HCT116 (cell line): ENCODE results near the gene HOXB9. TPM values are rescaled to one million over a fixed set of nuclear protein-coding genes. Genes with fewer than 3 reads are reported as not detected.

Experiments used
- ATAC-seq: fragments of 200-7000 bp; cut with Tn5 transposase; 2 replicates; pipeline ENCODE4 v1.9.1; 2020; ENCODE audit warnings: mild to moderate bottlenecking, moderate library complexity
- BruUV-seq: library from RNA; stranded (reverse); fragments of 400-500 nt; replicated peaks from 2 replicates; lab custom pipeline; 2021; lab: Mats Ljungman, UMichigan
- CTCF ChIA-PET: fragments of 300-600 bp; sonication (Branson Sonifier 250); formaldehyde crosslinking; loops from one replicate; lab custom pipeline; 2021; ENCODE audit warnings: antibody characterized with exemption; lab: Charles Lee
- POLR2A ChIA-PET: fragments of 300-600, 350-600 bp; sonication (Branson Sonifier 250); formaldehyde crosslinking; loops from one replicate; lab custom pipeline; 2021; ENCODE audit warnings: antibody characterized with exemption; lab: Charles Lee
- RAD21 ChIA-PET, 2 experiments: fragments of 300-600 bp; sonication (Branson Sonifier 250); formaldehyde crosslinking; loops; one replicate each; lab custom pipeline; 2023; ENCODE audit warnings: low total read pairs in 2 of 2; ENCODE audit not compliant: uncharacterized antibody in 2 of 2, unreplicated experiment in 2 of 2, low non-redundant PET in 1 of 2; lab: Charles Lee
- DNase-seq: peaks from one replicate; pipeline ENCODE4 v3.0.0-alpha.2; 2010; ENCODE audit warnings: low read depth, low spot score
- H2AFZ ChIP-seq: fragments of 200-600 bp; shearing (Covaris generic), sonication (generic); 2 replicates; pipeline ENCODE4 v1.6.1; 2017; ENCODE audit warnings: low read depth, mixed run types, mixed read lengths, antibody characterized with exemption, low read length; ENCODE audit not compliant: poor library complexity, severe bottlenecking
- H3K27ac ChIP-seq: 2 replicates; pipeline ENCODE4 v1.5.1; 2012; ENCODE audit warnings: low read depth, low read length
- H3K27me3 ChIP-seq: fragments of 200-600 bp; sonication (generic); 2 replicates; pipeline ENCODE4 v1.6.1; 2016; ENCODE audit warnings: mixed run types, low read length, mixed read lengths; ENCODE audit not compliant: insufficient read depth
- H3K36me3 ChIP-seq, 2 experiments: fragments of 200-500 bp in 1 of 2; fragments of 200-600 bp in 1 of 2; sonication (Bioruptor generic) in 1 of 2; sonication (generic) in 1 of 2; 2 replicates each; pipeline versions ENCODE4 v1.5.1 to v1.6.1; 2014 to 2016; ENCODE audit warnings: low read length in 2 of 2, inconsistent platforms in 1 of 2, mixed read lengths in 1 of 2, mixed run types in 1 of 2; ENCODE audit not compliant: insufficient read depth in 2 of 2, control insufficient read depth in 1 of 2
- H3K4me1 ChIP-seq, 2 experiments: fragments of 200-600 bp in 1 of 2; sonication (generic) in 1 of 2; 2 replicates each; pipeline versions ENCODE4 v1.5.1 to v1.6.1; 2012 to 2017; ENCODE audit warnings: low read length in 2 of 2, inconsistent platforms in 1 of 2, mild to moderate bottlenecking in 1 of 2, mixed read lengths in 1 of 2, mixed run types in 1 of 2, moderate library complexity in 1 of 2; ENCODE audit not compliant: insufficient read depth in 2 of 2, control insufficient read depth in 1 of 2
- H3K4me2 ChIP-seq: fragments of 200-600 bp; sonication (generic); 2 replicates; pipeline ENCODE4 v1.6.1; 2017; ENCODE audit warnings: mixed run types, low read length, mixed read lengths
- H3K4me3 ChIP-seq, 2 experiments: fragments of 200-600 bp in 1 of 2; sonication (generic) in 1 of 2; replicated peaks in 1 of 2; 2 replicates each; pipeline ENCODE4 v1.5.1; 2011 to 2016; ENCODE audit warnings: low read length in 2 of 2, control low read depth in 1 of 2, low read depth in 1 of 2, mild to moderate bottlenecking in 1 of 2, mixed read lengths in 1 of 2, mixed run types in 1 of 2
- H3K79me2 ChIP-seq: fragments of 200-600 bp; sonication (generic); 2 replicates; pipeline ENCODE4 v1.6.1; 2017; ENCODE audit warnings: mild to moderate bottlenecking, mixed run types, low read length, moderate library complexity, mixed read lengths; ENCODE audit not compliant: insufficient read depth
- H3K9ac ChIP-seq: fragments of 200-600 bp; sonication (generic); 2 replicates; pipeline ENCODE4 v1.6.1; 2016; ENCODE audit warnings: low read length, mixed read lengths
- H3K9me2 ChIP-seq: fragments of 200-600 bp; sonication (generic), shearing (Covaris generic); 2 replicates; pipeline ENCODE4 v1.6.1; 2017; ENCODE audit warnings: mixed run types, mild to moderate bottlenecking, moderate library complexity; ENCODE audit not compliant: insufficient read depth
- H3K9me3 ChIP-seq, 2 experiments: fragments of 200-500 bp in 1 of 2; fragments of 200-600 bp in 1 of 2; sonication (Bioruptor generic) in 1 of 2; sonication (generic) in 1 of 2; 2 replicates each; pipeline ENCODE4 v1.6.1; 2014 to 2017; ENCODE audit warnings: low read length in 2 of 2, mixed read lengths in 2 of 2, inconsistent platforms in 1 of 2, low read depth in 1 of 2, mild to moderate bottlenecking in 1 of 2, mixed run types in 1 of 2, moderate library complexity in 1 of 2; ENCODE audit not compliant: control insufficient read depth in 1 of 2, insufficient read depth in 1 of 2
- H4K20me1 ChIP-seq: fragments of 200-600 bp; sonication (generic), shearing (Covaris generic); 2 replicates; pipeline ENCODE4 v1.6.1; 2017; ENCODE audit warnings: mixed run types, mild to moderate bottlenecking, moderate library complexity; ENCODE audit not compliant: insufficient read depth
- CEBPB ChIP-seq: IDR thresholded peaks from 2 replicates; pipeline ENCODE4 v1.6.1; 2012; ENCODE audit warnings: low read depth
- POLR2A ChIP-seq: IDR thresholded peaks from 2 replicates; pipeline ENCODE4 v1.7.0; 2011; ENCODE audit warnings: borderline replicate concordance; ENCODE audit not compliant: insufficient read depth, insufficient read length; ENCODE audit errors: extremely low read depth
- POLR2AphosphoS5 ChIP-seq: IDR thresholded peaks from 2 replicates; pipeline ENCODE4 v1.6.1; 2011; ENCODE audit warnings: mild to moderate bottlenecking, low read depth, low read length, moderate library complexity
- TCF7L2 ChIP-seq: IDR thresholded peaks from 2 replicates; pipeline ENCODE4 v1.7.0; 2011; ENCODE audit warnings: borderline replicate concordance, inconsistent platforms; ENCODE audit not compliant: insufficient read depth, insufficient read length; ENCODE audit errors: extremely low read depth
- YY1 ChIP-seq: IDR thresholded peaks from 2 replicates; pipeline ENCODE4 v1.6.1; 2011; ENCODE audit warnings: low read length, low read depth, moderate library complexity, mild to moderate bottlenecking; ENCODE audit not compliant: insufficient replicate concordance; ENCODE audit errors: extremely low read depth
- ZFX ChIP-seq: fragments of 450-650 bp; IDR thresholded peaks from 2 replicates; pipeline ENCODE4 v1.6.1; 2017
- ZNF274 ChIP-seq: fragments of 200-500 bp; sonication (Bioruptor generic); IDR thresholded peaks from 2 replicates; pipeline ENCODE4 v1.6.1; 2014; ENCODE audit warnings: mild to moderate bottlenecking, low read depth, low read length, inconsistent platforms
- intact Hi-C: fragments of 100-400 bp; cut with micrococcal nuclease; formaldehyde crosslinking; loops from 2 replicates; pipeline ENCODE4 v1.10.0; 2022
- total RNA-seq: library from RNA; stranded (reverse); gene quantifications from one replicate; pipeline ENCODE4 v1.2.1, GENCODE V29; 2021; ENCODE audit not compliant: unreplicated experiment

The HOXB9 gene
- total RNA-seq, 1 experiment from 2014 or later, result 40.1 TPM

DNA sequence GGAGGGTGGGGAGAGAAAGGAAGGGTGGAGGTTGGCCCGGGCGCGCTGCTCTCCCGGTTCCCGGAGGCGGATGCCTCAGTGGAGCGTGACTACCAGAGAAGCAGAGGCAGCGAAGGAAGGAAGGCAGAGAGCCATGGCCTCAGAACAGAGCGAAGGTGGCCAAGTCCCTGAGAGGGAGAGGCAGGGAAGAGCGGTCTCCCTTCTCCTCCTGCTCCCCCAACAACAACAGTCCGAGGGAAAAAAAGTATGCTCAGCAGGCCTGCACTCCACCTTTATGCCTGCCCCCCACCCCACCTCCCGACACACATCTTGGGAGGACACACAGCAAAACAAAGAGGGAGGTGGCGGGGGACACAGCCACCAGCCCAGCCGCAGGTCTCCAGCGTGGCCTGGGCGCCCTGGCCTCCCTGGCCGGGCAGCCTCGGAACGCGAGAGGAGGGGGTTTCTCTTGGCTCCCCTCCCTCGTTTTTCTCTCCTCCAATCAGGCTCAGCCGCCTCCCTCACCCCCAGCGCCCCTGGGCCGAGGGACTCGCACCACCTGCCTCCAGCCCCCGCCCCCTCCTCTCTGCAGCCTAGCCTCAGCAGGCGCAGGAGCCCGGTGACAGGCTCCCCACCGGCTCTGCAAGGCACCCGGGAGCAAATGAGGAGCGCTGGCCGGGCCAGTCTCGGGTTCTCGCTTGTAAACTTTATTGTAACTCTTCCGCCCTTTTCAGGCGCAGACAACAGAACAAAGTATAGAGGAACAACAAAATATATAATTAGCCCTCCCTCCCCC, 14.3 kb downstream of the HOXB9 start:
- ChIA-PET CTCF (interaction anchor here (1.2 kb wide), 1 partner anchor 350 kb away, joined by 6 read pairs; no protein-coding TSS in a partner anchor), RAD21 (no interaction called here), POLR2A (interaction anchor here (0.7 kb wide), 1 partner anchor 353 kb away, joined by 3 read pairs; no protein-coding TSS in a partner anchor)
- H3K9ac ChIP-seq, result peak overlapping the region; percentile 97
- no peaks in the 10 kb centered on the region for H4K20me1 ChIP-seq
- DNase-seq (no peak), ATAC-seq (peak; percentile 52)
- BruUV-seq, result TSS peak; percentile 27
- H3K4me2 ChIP-seq, result peak overlapping the region; percentile 95
- H2AFZ ChIP-seq, result no peak overlapping the region
- intact Hi-C loops, result loop anchor here (2.0 to 10.0 kb wide), 2 partner anchors 127 to 351 kb away; no protein-coding TSS in a partner anchor
- no peaks in the 10 kb centered on the region for H3K27me3 ChIP-seq
- peak overlapping the region; percentile 98 for H3K27ac ChIP-seq
- H3K4me1 ChIP-seq, result peaks cover 19 to 53% of the 10 kb centered on the region in 2 experiments; a peak in 3 of 4 replicates
- peaks cover 76% of the 10 kb centered on the region for H3K79me2 ChIP-seq
- peak overlapping the region; percentile 80 to 90 for H3K4me3 ChIP-seq
- no peaks in the 10 kb centered on the region for H3K36me3 ChIP-seq
- H3K9me2 ChIP-seq, result no peaks in the 10 kb centered on the region
- TF ChIP-seq POLR2A, result peak; percentile 38
- peak; percentile 48; the same call in 1 of the 2 replicates for TF ChIP-seq ZFX
- TF ChIP-seq YY1, result peak; percentile 3
- TF ChIP-seq ZNF274, result no peak
- TF ChIP-seq POLR2AphosphoS5, result peak; percentile 90
- TF ChIP-seq CEBPB, result no peak
- H3K9me3 ChIP-seq, result no peaks in the 10 kb centered on the region

GRCh38 chr17:48611213-48611612, 14.9 kb downstream of the HOXB9 start:
- peak overlapping the region; percentile 98 for H3K27ac ChIP-seq

More at GRCh38 chr17:48611213-48611612, 14.9 kb downstream of the HOXB9 start:
- Histone ChIP-seq H3K4me2 (peak overlapping the region; percentile 95), H2AFZ (peak overlapping the region; percentile 75), H3K9me3 (no peaks in the 10 kb centered on the region), H3K79me2 (peaks cover 69% of the 10 kb centered on the region), H3K27me3 (no peaks in the 10 kb centered on the region), H3K36me3 (no peaks in the 10 kb centered on the region), H3K4me3 (peak overlapping the region; percentile 80 to 90), H3K9me2 (no peaks in the 10 kb centered on the region), H4K20me1 (no peaks in the 10 kb centered on the region), H3K4me1 (peaks cover 16 to 53% of the 10 kb centered on the region in 2 experiments; a peak in 3 of 4 replicates), H3K9ac (peak overlapping the region; percentile 97)
- intact Hi-C loops, result loop anchor here (10.0 kb wide), 1 partner anchor 126 kb away; no protein-coding TSS in a partner anchor
- RAD21 ChIA-PET, result no interaction called here
- POLR2A ChIA-PET, result no interaction called here
- CTCF ChIA-PET, result no interaction called here
- TF ChIP-seq TCF7L2, result no peak
- ATAC-seq (peak; percentile 10), DNase-seq (no peak)
- BruUV-seq, result no TSS peak
